HFF-Myc (cell line): ENCODE data around the gene MYO18B.
"Not testable (repeated sequence)": the region's sequence is repeated elsewhere in the genome, so short reads cannot be mapped to it uniquely, and the experiment has no call there.

ENCODE experiments used
- DNase-seq: peaks from one replicate; pipeline ENCODE4 v3.0.0-alpha.2; 2011; ENCODE audit warnings: low read depth; ENCODE audit errors: extremely low read depth
- H3K4me3 ChIP-seq: replicated peaks from 2 replicates; pipeline ENCODE4 v1.5.1; 2011; ENCODE audit warnings: low read depth, mild to moderate bottlenecking, control low read depth, low read length
- TF ChIP-seq, protein P1 (sequence below): IDR thresholded peaks from 2 replicates; pipeline ENCODE4 v1.5.1; 2012; ENCODE audit warnings: mild to moderate bottlenecking, low read depth, low read length, control low read depth; ENCODE audit errors: missing control alignments

Gene MYO18B

DNA sequence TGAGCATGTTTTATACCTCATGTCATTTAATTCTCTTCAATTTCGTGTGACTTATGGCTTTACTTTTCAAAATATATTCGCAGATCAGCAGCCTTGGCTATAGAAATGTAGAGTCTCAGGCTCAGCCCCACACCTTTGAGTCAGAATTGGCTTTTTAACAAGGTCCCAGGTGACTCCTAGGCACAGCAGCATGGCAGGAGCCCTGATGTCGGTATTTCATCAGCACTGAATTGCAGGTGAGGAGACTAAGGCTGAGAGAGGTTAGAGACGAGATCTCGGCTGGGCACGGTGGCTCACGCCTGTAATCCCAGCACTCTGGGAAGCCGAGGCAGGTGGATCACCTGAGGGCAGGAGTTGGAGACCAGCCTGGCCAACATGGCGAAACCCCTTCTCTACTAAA is 230.4 kb downstream of the MYO18B start:
- H3K4me3 ChIP-seq: no peak overlapping the region
- TF ChIP-seq, protein P1, sequence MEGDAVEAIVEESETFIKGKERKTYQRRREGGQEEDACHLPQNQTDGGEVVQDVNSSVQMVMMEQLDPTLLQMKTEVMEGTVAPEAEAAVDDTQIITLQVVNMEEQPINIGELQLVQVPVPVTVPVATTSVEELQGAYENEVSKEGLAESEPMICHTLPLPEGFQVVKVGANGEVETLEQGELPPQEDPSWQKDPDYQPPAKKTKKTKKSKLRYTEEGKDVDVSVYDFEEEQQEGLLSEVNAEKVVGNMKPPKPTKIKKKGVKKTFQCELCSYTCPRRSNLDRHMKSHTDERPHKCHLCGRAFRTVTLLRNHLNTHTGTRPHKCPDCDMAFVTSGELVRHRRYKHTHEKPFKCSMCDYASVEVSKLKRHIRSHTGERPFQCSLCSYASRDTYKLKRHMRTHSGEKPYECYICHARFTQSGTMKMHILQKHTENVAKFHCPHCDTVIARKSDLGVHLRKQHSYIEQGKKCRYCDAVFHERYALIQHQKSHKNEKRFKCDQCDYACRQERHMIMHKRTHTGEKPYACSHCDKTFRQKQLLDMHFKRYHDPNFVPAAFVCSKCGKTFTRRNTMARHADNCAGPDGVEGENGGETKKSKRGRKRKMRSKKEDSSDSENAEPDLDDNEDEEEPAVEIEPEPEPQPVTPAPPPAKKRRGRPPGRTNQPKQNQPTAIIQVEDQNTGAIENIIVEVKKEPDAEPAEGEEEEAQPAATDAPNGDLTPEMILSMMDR: no peak
- no peak for DNase-seq

DNA sequence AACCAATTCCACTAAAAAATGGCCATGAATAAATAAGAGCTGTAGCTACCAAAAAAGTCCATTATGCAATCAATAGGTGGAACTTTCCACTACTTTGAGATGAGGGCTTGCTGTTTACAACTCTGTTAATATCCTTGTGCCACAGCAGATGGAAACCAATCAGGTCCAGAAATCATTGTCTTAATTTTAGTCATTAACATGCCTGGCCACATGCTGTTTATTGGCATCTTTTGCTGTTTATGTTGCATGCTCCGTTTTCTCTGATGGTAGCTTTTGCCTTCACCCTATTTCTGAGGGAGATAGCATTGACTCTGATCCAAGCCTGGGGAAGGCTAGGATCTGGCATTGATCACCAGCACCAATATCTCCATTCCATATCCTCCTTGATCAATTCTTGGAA is 234.4 kb downstream of the MYO18B start:
- TF ChIP-seq, protein P1: no peak
- H3K4me3 ChIP-seq: no peak overlapping the region
- no peak for DNase-seq

- H3K4me3 ChIP-seq: no peak overlapping the region
- DNase-seq: no peak
- TF ChIP-seq, protein P1: no peak
Measured at GRCh38 chr22:25979968-25980367, 238.0 kb downstream of the MYO18B start.

GRCh38 chr22:25984911-25985310 is 242.9 kb downstream of the MYO18B start:
- H3K4me3 ChIP-seq, DNase-seq: not testable (repeated sequence)

GRCh38 chr22:25987948-25988347 is 246.0 kb downstream of the MYO18B start:
- TF ChIP-seq, protein P1: no peak
- no peak for DNase-seq
- H3K4me3 ChIP-seq: no peak overlapping the region

- no peak overlapping the region for H3K4me3 ChIP-seq
- TF ChIP-seq, protein P1: no peak
- no peak for DNase-seq
Measured at GRCh38 chr22:25990940-25991339, 249.0 kb downstream of the MYO18B start.

DNA sequence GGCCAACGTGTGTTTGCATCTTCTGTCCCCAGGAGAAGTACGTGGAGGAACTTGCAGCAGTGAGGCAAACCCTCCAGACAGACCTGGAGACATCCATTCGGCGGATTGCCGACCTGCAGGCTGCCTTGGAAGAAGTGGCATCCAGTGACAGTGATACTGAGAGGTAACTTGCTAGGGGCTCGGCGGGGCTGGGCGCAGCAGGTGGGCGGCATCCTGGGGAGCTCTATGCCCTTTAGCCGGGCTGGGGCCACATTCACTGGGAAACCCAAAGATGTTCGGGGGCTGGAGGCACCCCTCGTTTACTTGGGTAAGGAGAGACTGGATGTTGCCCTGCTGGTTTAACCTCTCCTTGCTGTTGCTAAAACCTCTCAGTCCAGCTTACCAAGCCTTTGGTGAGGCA is 250.3 kb downstream of the MYO18B start:
- DNase-seq: no peak
- no peak overlapping the region for H3K4me3 ChIP-seq
- TF ChIP-seq, protein P1: no peak

GRCh38 chr22:25996669-25997068 is 254.7 kb downstream of the MYO18B start:
- no peak for DNase-seq
- no peak overlapping the region for H3K4me3 ChIP-seq

More at GRCh38 chr22:25996669-25997068, 254.7 kb downstream of the MYO18B start:
- TF ChIP-seq, protein P1: no peak
